Activated naive CD4-positive, alpha-beta T cell treated with anti-CD3 and anti-CD28 coated beads, Interleukin-2, amount 50 U/mL, for 16 hours (primary cell): ENCODE data around the gene UBE2K.
"Not testable (repeated sequence)": the region's sequence is repeated elsewhere in the genome, so short reads cannot be mapped to it uniquely, and the experiment has no call there.

Source experiments
- DNase-seq: peaks from one replicate; pipeline ENCODE4 v3.0.0-alpha.2; 2020

The UBE2K gene

DNA sequence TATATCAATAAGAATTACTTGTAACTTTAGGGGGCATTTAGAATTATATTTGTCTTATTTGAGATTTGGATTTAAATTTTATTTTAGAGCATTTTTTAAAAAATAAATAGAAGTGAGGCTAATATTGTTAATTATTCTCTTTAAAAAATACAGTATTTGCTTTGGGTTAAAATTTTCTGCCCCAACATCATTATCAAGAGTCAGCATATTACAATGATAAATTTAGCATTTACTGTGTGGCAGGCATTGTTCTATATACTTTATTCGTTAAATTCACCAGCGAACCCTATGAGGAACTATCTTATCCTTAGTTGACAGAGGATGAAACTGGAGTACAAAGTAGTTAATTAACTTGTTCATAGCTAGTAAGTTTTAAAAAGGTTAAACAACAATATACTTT, 34.0 kb downstream of the UBE2K start:
- DNase-seq: no peak

DNA sequence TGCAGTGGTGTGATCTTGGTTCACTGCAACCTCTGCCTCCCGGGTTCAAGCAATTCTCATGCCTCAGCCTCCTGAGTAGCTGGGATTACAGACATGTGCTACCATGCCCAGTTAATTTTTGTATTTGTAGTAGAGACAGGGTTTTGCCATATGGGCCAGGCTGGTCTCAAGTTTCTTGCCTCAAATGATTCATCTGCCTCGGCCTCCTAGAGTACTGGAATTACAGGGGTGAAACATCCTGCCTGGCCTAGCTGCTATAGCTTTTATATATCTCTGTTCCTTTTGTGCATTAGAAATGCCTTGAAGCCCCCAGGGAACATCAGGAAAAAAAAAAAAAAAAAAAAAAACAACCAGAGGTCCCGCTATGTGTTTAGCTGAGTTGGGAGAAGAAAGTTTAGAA, 34.8 kb downstream of the UBE2K start:
- DNase-seq: no peak

DNA sequence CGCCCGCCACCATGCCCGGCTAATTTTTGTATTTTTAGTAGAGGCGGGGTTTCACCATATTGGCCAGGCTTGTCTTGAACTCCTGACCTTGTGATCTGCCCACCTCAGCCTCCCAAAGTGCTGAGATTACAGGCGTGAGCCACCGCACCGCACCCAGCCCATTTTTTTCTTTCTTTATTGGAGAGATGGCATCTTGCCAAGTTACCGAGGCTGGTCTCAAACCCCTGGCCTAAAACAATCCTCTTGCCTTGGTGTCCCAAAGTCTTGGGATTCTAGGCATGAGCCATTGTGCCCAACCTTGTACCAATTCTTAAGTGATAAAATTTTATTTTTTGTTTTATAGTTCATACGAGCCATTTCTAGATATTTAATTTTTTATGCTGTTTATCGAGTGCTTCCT, 41.7 kb downstream of the UBE2K start:
- DNase-seq: not testable (repeated sequence)

GRCh38 chr4:39741401-39741800, 43.5 kb downstream of the UBE2K start:
- DNase-seq: no peak

GRCh38 chr4:39745920-39746319, 48.0 kb downstream of the UBE2K start:
- no peak for DNase-seq

DNA sequence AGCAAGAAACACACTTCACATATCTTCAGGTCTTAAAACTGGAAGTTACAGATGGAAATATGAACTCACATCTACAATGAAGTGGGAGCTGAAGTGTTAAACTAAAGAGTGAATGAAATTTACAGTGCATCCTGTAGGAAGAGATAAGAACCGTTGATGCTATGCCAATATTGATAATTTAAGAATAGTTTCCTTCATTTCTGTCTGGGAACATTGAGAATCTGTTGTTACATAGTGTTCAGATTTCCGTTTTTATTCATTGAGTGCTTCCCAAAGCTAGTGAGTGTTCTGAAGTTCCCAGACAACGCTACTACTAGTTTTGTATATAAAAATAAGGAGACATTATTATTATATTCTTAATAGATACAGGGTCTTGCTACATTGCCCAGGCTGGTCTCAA, 52.3 kb downstream of the UBE2K start:
- DNase-seq: no peak

GRCh38 chr4:39754309-39754708, 56.4 kb downstream of the UBE2K start:
- no peak for DNase-seq

GRCh38 chr4:39756159-39756558, 58.2 kb downstream of the UBE2K start:
- no peak for DNase-seq

GRCh38 chr4:39758176-39758575, 60.2 kb downstream of the UBE2K start:
- DNase-seq: no peak

- DNase-seq: no peak
Observed at GRCh38 chr4:39759569-39759968, 61.6 kb downstream of the UBE2K start.

- no peak for DNase-seq
Observed at GRCh38 chr4:39761005-39761667, 63.2 kb downstream of the UBE2K start.

DNA sequence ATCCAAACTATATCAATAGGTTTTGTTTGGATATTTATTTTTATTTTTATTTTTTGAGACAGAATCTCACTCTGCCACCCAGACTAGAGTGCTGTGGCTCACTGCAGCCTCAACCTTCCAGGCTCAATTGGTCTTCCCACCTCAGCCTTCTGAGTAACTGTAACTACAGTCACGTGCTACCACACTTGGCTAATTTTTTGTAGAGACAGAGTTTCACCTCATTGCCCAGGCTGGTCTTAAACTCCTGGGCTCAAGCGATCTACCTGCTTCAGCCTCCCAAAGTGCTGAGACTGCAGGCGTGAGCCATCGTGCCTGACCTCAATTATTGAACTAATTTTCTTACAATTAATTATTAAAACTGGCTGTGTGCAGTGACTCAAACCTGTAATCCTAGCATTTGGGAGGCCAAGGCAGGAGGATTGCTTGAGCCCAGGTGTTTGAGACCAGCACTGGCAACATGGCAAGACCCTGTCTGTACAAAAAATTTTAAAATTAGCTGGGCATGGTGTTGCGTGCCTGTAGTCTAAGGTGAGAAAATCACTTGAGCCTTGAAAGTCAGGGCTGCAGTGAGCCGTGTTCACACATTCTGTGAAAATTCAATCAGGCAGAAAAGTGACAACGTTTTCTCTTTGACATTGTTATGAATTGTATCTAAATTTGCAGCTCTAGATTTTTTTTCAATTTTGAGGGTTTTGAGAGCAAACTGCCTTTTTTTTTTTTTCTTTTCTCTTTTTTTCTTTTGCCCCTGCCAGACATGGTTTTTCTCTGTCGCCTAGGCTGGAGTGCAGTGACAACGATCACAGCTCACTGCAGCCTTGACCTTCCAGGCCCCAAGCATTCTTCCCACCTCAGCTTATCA, 66.0 kb downstream of the UBE2K start:
- DNase-seq: no peak

GRCh38 chr4:39770005-39770404, 72.1 kb downstream of the UBE2K start:
- no peak for DNase-seq

DNA sequence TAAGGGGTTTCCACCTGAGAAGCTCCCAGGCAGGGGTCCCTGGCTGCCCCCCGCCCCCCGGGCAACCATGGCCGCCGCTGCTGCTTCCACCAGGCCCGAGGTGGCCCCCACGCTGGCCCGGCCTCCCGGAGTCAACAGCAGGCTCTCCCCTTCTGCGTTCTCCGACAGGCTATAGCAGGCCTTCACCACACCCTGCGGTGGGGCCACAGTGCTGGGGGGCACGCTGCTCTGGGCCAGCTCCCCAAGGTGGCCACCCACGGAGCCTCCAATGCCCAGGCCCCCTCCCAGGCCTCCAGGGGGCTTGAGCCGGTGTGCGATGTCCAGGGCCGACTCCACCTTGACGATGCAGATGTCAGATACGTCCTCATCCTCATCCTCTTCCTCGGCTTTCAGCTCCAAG, 72.5 kb downstream of the UBE2K start:
- DNase-seq: no peak

- DNase-seq: no peak
Observed at GRCh38 chr4:39770969-39771724, 73.2 kb downstream of the UBE2K start.

DNA sequence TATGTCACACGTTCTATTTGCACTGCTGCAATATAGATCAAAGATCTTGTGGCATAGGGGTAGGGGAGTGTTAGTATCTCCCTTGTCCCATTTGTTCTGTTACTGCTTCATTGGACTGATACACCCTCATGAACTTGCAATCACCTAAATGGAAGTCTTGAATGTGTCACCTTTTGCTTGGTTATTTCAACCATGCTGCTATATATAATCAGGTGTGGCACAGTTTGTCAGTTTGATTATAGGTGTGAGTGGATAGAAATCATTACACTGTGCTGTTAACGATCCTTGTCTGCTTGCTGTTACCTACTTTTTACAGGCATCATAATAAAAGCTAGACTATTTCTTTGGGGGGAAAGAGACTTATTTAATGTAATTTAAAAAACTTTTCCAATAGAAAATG, 84.1 kb downstream of the UBE2K start:
- DNase-seq: not testable (repeated sequence)

- DNase-seq: no peak
Observed at GRCh38 chr4:39785083-39785482, 87.1 kb downstream of the UBE2K start.

DNA sequence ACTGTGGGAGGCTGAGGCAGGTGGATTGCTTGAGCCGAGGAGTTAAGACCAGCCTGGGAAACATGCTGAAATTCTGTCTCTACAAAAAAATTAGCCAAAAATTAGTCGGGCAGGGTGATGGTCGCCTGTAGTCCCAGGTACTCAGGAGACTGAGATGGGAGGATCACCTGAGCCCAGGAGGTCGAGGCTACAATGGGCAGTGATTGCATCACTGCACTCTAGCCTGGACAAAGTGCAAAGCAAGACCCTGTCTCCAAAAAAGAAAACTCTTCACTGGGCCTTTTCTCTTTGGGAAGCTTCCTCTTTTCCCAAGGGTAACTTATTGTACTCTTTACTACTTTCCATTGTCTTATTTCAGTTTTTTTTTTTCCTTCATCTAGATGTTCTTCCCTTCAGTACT, 88.9 kb downstream of the UBE2K start:
- DNase-seq: no peak

DNA sequence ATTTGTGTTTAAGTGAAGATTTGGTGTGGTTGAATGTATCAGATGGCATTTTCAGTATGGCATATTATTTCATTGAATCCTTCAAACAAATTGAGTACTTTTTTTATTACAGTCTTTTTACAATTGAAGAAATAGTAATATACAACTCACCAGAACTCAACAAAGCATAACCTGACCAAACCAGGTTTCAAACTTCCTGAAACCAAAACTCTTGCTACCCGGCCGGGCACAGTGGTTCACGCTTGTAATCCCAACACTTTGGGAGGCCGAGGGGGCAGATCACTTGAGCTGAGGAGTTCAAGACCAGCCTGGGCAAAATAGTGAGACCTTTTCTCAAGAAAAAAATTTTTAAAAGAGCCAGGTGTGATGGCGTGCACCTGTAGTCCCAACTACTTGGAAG, 94.2 kb downstream of the UBE2K start:
- no peak for DNase-seq

DNA sequence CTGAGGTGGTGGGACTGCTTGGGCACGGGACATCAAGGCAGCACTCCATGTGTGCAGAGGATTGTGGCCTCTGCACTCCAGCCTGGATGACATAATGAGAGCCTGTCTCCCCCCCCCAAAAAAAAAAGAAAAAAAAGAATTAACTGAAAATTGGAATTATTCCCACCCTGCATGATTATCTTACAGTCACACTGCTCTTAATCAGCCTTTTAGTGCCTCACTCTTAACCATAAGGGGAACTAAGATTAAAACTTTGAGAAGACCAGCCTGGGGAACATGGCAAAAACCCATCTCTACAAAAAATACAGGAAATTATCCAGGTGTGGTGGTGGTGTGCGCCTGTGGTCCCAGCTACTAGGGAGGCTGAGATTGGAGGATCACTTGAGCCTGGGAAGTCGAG, 94.6 kb downstream of the UBE2K start:
- no peak for DNase-seq

DNA sequence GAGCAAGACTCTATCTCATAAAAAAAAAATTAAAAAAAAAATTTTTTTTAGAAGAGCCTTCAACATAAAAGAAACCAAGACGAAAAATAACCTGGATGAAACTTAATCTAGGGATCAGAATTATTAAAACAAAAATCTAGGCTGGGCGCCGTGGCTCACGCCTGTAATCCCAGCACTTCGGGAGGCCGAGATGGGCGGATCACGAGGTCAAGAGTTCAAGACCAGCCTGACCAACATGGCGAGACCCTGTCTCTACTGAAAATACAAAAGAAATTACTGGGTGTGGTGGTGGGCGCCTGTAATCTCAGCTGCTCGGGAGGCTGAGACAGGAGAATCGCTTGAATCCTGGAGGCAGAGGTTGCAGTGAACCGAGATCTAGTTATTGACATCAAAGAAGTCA, 95.0 kb downstream of the UBE2K start:
- not testable (repeated sequence) for DNase-seq

DNA sequence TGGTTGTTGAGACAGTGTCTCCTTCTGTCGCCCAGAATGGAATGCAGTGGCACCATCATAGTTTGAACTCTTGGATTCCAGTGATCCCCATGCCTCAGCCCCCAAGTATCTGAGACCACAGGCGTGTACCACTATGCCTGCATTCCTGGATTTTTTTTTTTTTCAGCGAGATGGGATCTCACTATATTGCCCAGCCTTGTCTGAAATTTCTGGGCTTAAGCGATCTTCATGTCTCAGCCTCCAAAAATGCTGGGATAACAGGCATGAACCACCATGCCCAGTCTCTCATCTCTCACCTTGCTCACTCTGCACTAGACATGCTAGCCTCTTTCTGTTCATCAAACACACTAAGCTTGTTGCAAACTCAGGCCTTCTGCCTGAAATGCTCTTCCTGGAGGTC, 104.1 kb downstream of the UBE2K start:
- no peak for DNase-seq

DNA sequence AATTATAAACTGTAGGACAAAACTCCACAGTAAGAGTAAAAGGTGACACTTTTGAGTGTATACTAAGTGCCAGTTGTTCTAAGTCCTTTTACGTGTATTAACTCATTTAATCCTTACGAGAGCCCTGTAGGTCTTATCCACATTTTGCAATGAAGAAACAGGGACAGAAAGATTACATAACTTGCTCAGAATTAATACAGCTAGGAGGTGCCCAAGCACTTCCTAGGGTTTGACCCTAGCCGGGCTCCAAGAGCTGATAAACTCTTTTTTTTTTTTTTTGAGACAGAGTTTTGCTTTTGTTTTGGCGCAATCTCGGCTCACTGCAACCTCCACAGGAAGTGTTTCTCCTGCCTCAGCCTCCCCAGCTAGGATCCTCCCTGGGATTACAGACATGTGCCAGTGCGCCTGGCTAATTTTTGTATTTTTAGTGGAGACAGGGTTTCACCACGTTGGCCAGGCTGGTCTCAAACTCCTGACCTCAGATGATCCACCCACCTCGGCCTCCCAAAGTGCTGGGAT, 110.4 kb downstream of the UBE2K start:
- DNase-seq: no peak

DNA sequence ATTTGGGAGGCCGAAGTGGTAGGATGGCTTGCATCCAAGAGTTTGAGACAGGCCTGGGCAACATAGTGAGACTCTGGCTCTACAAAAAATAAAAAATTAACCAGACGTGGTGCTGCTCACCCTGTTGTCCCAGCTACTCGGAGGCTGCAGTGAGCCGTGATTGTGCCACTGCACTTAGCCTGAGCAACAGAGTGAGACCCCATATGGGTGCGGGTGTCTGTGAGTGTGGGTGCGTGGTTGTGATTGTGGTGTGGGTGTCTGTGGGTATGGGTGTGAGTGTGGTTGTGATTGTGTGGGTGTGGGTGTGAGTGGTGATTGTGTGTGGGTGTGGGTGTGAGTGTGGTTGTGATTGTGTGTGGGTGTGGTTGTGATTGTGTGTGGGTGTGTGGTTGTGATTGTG, 114.6 kb downstream of the UBE2K start:
- no peak for DNase-seq
